Uterus (tissue), 2 donors: ENCODE measurements around the gene NIBAN1.

ENCODE experiments used
- POLR2A ChIP-seq, 2 donors: fragments of 450-650 bp; IDR thresholded peaks; one replicate each; pipeline ENCODE4 v1.6.1; 2016; ENCODE audit warnings: antibody characterized with exemption in 2 of 2, mild to moderate bottlenecking in 1 of 2, moderate library complexity in 1 of 2
- TF ChIP-seq, protein P1 (sequence below), 4 experiments: fragments of 200-600 bp in 2 of 4; fragments of 450-650 bp in 2 of 4; sonication (generic) in 2 of 4; IDR thresholded peaks; one replicate each; pipeline ENCODE4 v1.5.1; 2016 to 2019; ENCODE audit warnings: antibody characterized with exemption in 4 of 4, mild to moderate bottlenecking in 2 of 4, moderate library complexity in 1 of 4

GRCh38 chr1:185010361-185010760, 36.1 kb upstream of the NIBAN1 start:
- TF ChIP-seq, protein P1, sequence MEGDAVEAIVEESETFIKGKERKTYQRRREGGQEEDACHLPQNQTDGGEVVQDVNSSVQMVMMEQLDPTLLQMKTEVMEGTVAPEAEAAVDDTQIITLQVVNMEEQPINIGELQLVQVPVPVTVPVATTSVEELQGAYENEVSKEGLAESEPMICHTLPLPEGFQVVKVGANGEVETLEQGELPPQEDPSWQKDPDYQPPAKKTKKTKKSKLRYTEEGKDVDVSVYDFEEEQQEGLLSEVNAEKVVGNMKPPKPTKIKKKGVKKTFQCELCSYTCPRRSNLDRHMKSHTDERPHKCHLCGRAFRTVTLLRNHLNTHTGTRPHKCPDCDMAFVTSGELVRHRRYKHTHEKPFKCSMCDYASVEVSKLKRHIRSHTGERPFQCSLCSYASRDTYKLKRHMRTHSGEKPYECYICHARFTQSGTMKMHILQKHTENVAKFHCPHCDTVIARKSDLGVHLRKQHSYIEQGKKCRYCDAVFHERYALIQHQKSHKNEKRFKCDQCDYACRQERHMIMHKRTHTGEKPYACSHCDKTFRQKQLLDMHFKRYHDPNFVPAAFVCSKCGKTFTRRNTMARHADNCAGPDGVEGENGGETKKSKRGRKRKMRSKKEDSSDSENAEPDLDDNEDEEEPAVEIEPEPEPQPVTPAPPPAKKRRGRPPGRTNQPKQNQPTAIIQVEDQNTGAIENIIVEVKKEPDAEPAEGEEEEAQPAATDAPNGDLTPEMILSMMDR (IDR thresholded peaks at IDR 0.05) = no peak
- TF ChIP-seq POLR2A (IDR thresholded peaks at IDR 0.05) = no peak
